ENCODE results near the gene TACR1.
"Not testable (repeated sequence)": the region's sequence is repeated elsewhere in the genome, so short reads cannot be mapped to it uniquely, and the experiment has no call there.

Gene TACR1, protein sequence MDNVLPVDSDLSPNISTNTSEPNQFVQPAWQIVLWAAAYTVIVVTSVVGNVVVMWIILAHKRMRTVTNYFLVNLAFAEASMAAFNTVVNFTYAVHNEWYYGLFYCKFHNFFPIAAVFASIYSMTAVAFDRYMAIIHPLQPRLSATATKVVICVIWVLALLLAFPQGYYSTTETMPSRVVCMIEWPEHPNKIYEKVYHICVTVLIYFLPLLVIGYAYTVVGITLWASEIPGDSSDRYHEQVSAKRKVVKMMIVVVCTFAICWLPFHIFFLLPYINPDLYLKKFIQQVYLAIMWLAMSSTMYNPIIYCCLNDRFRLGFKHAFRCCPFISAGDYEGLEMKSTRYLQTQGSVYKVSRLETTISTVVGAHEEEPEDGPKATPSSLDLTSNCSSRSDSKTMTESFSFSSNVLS

DNA sequence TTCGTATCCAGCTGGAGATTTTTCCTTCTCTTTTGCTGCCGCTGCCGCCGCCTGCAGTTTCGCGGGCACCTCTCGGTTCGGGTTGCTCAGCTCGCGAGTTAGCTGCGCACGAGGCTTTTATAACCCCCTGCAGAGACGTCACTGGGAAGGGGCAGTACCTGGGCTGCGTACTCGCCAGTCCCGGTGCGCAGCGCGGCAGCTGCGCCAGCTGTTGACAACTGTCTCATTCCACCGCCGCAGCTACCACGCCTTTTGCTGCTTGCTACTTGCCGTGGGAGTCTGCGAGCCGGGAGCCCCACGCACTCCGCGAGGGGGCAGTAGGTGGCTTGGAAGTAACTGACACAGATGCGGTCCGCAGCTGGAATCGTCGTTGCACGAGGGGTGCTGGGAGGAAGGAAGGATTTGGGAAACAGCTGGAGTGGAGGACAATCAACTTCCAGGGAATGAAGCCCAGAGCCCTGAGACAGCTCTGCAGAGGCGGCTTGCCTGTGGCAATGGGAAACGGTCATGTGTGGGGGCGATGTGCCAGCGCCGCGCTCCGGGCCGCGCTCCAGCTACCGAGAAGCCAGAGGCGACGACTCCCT is at the start of gene TACR1:
Gene TACR1 (minus strand): TSS at position 93 of the 584 bp plus-strand sequence. CDS start 586 bp downstream, outside the sequence.
- FAIRE-seq (peak; percentile 56), DNase-seq (ENCODE audit: extremely low spot score, insufficient read length, low read depth) (peak; percentile 44)

DNA sequence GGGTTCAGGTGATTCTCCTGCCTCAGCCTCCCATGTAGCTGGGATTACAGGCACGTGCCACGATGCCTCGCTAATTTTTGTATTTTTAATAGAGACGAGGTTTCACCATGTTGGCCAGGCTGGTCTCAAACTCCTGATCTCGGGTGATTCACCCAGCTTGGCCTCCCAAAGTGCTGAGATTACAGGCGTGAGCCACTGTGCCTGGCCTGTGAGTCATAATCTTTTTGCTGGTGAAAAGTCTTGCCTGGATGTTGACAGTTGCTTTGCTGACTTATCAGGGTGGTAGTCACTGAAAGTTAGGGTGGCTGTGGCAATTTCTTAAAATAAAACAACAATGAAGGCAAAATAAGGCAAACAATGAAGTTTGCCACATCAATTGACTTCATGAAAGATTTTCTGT is 49.3 kb upstream of the TACR1 start:
- DNase-seq (ENCODE audit: extremely low spot score, insufficient read length, low read depth); FAIRE-seq: not testable (repeated sequence)

DNA sequence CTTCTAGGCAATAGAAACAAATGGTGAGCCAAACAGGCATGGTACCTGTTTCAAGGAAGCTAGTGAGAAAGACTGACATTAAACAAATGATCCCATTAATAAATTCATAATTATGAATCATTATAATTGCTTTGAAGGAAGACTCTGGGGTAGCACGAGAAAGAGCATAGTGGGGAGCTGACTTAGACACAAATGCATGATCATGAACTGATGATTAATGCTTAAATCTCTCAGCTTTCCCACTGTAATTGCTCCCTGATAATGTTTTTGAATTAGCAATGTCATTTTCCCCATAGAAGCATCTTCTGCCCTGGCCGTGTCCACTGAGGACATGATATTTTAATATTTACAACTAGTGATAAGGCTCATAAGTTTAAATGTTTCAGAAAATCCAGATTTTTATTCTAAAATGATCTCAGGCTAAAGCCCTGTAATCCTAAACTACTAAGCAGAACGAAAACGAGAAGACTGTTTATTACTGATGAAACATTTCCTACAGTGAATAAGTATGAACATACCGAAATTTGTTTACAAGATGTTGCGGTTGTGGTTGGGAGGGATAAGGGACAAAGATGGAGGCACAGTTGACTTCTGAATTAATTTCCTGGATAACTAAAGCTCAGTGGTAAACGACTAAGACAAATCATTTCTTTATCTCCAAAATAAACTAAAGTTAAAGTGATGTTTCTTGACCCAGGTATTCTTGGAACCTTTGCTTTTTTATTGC is 47.3 kb upstream of the TACR1 start:
- FAIRE-seq (no peak), DNase-seq (ENCODE audit: extremely low spot score, insufficient read length, low read depth) (no peak)

DNA sequence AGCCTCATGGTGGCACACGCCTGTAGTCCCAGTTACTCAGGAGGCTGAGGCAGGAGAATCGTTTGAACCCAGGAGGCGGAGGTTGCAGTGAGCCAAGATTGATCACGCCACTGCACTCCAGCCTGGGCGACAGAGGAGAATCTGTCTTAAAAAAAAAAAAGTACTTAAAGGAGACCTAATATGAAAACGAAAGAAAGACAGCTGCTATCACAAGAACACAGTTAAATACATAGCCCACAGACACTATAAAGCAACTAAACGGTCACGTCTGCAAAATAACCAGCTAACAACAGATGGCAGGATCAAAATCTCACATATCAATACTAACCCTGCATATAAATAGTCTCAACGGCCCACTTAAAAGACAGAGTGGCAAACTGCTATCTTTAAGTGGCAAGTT is 43.9 kb upstream of the TACR1 start:
- FAIRE-seq (no peak), DNase-seq (ENCODE audit: extremely low spot score, insufficient read length, low read depth) (no peak)

DNA sequence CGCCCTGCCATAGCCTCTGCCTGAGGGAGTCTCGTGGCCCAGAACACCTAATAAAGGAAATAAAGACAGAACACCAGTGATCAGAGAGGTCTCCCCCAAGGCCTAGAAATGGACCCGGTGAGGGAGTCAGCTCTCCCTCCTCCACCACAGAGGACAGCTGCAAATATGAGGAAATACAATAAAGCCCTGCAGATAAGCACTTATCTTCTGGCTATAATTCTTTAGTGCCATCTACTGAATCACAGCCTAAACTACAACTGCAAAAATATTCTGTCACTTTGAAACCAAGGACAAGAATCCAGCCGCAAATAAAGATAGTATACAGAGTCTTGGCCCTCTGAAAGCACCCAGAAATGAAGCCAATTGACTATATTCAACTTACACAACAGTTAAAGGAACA is 42.4 kb upstream of the TACR1 start:
- FAIRE-seq (peak; percentile 42), DNase-seq (ENCODE audit: extremely low spot score, insufficient read length, low read depth) (no peak)

DNA sequence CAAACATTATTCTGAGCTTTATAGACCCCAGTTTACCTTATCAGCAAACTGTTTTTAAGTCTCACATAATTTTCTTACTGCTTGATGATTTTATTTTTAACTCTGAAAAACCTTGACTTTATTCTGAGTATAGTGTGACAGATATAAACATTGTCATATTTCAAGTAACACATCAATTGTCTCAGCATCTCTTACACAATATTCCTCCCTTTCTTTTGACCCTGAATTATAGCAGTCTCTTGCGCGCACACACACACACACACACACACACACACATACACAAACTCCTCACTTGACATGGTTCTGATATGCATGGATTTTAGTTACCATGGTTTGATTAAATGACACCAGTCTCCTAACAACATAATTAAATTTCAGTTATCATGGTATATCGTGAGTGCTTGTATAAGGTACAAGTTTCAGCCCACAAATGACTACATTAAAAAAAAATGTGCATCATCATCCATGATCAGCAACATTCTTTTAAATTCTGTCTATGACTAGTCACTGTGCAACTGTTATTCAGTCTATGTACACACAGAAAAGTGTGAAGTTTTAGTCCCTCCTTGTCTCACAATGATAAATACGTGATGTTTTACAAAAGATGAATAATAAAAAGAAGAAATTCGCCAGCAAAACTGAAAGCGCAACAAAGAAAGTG is 39.5 kb upstream of the TACR1 start:
- DNase-seq (ENCODE audit: extremely low spot score, insufficient read length, low read depth), result no peak
- no peak for FAIRE-seq

DNA sequence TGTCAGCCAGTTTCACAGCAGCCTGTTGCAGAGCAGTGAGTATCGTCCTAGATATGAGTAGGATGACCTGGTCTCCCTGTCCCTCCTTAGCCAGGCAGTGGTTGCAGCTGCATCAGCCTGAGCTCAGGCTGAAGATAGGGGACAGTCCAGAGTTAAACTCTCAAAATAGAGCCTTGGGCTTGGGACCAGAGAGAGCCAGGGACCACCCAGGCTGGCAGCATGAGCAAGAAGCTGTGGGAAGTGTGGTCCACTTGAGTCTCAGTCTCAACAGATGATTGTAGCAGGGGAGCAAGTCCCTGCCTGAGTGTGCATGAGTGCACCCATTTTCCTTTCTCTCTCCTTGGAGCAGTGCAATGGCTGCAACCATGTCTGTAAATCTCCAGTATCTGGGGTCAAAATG is 38.0 kb upstream of the TACR1 start:
- no peak for FAIRE-seq
- no peak for DNase-seq (ENCODE audit: extremely low spot score, insufficient read length, low read depth)

DNA sequence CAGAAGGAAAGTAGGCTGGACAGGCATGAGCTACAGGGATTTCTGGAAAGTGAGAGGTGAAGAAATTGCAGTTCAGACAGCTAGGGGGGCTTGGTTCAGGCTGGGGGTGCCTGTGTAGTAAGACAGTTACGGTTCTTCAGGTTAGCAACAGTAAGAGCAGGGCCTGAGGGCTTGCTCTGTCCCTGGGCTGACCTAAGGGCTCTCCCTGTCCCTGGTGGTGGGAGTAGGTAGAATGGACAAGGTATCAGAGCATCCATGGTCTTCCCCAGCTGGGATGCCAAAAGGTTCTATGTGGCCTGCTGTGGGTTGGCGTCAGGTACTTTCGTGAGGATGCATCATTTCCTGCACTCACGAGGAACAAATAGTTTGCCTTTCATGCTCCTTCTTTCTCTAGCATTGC is 34.6 kb upstream of the TACR1 start:
- DNase-seq (ENCODE audit: extremely low spot score, insufficient read length, low read depth) (no peak), FAIRE-seq (no peak)

DNA sequence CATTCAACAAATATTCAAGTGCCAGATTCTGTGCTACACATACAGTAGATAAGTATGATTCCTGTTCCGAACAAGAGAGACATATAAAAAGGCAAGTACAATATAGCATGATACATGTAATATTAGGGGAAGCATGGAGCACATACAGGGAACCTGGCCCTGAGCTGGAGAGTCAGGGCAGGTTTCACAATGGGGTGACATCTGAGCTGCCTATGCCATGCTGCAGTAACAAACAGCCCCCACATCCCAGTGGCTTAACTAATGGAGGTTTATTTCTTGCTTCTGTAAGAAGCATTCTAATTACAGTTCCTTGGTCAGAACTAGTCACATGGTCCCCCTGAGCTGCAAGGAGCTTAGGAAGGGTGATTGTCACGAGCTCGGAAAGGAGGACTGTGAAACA is 27.3 kb upstream of the TACR1 start:
- FAIRE-seq, result no peak
- no peak for DNase-seq (ENCODE audit: extremely low spot score, insufficient read length, low read depth)

DNA sequence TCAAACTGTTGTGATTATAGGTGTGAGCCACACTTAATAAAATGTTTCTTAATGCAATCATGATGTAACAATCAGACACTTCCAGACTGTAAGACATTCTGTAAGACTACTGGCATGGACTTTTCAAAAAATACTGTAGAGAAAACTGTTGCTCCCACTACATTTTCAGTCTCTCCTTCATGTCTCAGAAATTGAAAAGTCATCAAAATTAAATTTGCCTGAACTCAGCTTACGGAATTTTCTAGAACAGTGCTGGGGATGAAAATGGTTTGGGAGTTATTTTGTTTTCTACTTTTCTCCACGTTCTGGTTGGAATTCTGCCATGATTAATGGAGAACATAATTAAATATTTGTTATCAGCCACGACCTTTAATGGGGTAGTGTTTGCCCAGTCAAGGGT is 26.8 kb upstream of the TACR1 start:
- FAIRE-seq (no peak), DNase-seq (ENCODE audit: extremely low spot score, insufficient read length, low read depth) (no peak)

DNA sequence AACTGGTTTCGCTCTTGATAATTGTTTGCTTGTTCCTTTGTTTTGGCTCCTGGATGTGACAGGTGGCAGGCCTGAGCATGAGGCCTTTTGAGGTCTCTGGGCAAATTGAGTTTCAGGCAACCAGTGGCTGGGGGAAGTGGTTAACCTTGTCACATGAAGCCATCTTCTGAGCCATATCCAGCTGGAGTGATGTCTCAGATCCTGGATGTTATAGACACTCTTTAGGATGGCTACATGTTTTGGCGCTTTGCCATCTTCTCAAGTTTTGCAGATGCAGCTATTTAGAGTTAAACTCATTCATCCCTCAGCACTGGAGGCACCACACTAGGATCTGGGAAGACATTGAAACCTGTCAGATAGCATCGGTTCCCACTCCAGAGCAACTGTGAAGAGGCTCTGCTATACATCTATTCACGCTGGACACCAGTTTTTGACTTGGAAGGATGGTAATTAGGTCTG is 25.3 kb upstream of the TACR1 start:
- FAIRE-seq (no peak), DNase-seq (ENCODE audit: extremely low spot score, insufficient read length, low read depth) (no peak)

DNA sequence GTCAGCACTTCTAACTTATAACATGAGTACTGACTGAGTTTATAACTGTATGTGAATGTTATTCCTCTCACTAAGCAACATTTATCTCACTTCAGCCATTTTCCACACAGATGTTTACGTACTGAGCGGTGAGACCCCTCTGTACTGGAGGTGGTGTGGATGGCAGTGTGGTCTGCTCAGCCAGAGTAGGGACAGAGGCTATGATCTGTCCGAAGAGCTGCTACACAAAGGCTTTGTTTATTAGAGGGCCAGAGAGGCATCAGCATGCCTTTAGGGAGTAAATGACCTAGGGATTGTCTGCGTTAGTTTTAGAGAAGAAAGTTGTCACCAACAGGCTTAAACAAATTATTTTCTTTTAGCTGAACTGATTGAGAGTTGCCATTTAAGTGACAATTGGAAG is 23.2 kb upstream of the TACR1 start:
- DNase-seq (ENCODE audit: extremely low spot score, insufficient read length, low read depth) (no peak), FAIRE-seq (no peak)

DNA sequence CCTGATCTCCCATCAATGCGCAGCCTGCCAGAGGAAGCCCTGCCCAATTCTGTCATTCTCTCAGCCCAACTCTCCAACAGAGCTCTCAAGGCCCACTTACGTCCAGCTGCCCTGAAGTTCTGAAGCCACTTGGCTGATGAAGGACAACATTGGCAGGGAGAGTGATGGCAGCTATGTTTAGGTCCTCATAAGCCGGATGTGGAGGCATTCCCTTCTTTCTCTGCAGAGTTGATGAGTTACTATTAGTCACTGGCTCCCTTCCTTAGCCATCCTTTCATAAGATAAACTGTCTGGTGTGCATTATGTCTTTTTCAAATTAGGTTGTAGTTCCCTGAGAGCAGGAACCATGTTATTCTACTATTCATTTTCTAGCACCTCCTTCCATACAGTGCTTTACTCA is 22.5 kb upstream of the TACR1 start:
- no peak for DNase-seq (ENCODE audit: extremely low spot score, insufficient read length, low read depth)

DNA sequence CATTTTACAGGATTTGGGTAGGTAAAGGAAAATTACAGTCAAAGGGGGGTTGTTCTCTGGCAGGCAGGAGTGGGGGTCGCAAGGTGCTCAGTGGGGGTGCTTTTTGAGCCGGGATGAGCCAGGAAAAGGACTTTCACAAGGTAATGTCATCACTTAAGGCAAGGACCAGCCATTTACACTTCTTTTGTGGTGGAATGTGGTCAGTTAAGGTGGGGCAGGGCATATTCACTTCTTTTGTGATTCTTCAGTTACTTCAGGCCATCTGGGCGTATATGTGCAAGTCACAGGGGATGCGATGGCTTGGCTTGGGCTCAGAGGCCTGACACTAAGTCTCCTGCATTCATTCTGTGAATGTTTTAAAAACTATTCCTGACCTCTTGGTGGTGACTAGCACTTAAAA is 19.9 kb upstream of the TACR1 start:
- not testable (repeated sequence) for FAIRE-seq; DNase-seq (ENCODE audit: extremely low spot score, insufficient read length, low read depth)

More for the DNA sequence above, 22.5 kb upstream of the TACR1 start:
- no peak for FAIRE-seq

DNA sequence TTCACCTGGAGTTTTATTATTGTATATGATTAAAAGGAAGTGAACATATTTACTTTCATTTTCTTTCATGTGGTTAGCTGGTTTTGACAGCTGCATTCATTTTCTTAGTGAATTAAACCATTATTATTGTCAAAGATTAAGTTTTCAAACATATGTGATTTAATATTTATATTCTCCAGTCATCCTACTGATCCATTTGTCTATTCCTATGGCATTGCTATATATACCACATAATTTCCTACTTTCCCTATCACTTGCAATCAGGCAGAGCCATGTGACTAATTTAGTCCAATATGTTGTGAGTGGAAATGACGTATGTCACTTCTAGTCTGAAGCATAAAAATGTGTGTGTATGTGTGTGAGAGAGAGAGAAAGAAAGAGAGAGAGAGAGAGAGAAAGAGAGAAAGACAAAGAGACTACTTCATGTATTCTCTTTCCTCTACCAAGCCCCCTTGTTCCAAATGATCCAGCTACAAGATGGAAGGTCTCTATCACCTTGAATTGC is 12.0 kb upstream of the TACR1 start:
- FAIRE-seq (no peak), DNase-seq (ENCODE audit: extremely low spot score, insufficient read length, low read depth) (no peak)

DNA sequence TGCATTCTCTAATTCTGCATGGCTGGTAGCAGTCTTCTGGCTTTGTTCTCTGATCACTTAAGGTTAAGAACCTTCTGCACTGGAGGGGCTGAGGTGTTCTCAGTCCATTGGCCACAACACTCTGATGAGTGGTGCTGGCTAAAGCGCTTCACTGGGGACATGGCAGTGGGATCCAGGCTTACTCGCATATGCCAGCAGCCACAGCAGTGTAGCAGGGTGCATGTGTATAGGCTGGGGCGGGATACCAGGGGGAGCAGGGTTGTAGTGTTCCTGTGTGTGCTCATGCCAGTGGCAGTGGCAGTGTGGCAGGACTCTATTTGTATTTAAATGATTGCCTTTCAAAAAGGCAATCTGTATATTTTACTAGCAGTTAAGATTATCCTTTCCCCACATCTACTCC is 11.1 kb upstream of the TACR1 start:
- FAIRE-seq (no peak), DNase-seq (ENCODE audit: extremely low spot score, insufficient read length, low read depth) (no peak)

DNA sequence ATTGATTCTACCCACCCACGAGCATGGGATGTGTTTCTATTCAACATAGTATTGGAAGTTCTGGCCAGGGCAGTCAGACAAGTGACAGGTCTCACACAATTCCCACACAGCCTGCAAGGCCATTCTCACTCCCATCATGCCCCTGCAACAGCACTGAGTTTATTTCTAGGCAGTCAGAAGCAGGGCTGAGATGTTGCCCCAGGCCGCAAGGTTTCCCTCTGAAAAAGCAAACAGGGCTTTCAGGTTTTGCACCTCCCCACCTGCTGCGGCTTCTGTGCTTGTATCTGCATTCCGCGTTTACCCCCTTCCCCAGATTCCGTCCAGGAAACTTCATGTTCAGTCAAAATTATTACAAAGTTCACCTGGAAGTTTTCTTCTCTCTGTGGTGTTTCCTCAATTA is 9.4 kb upstream of the TACR1 start:
- no peak for DNase-seq (ENCODE audit: extremely low spot score, insufficient read length, low read depth)
- FAIRE-seq, result no peak

DNA sequence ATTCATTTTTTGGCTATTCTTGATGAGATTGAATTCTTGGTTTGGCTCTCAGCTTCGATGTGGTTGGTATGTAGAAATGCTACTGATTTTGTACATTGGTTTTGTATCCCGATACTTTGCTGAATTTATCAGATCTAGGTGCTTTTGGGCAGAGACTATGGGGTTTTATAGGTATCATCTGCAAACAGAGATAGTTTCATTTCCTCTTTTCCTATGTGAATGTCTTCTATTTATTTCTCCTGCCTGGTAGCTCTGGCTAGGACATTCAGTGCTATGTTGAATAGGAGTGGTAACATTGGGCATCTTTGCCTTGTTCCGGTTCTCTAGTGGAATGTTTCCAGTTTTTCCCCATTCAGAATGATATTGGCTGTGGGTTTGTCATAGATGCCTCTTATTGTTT is 5.5 kb upstream of the TACR1 start:
- FAIRE-seq, result no peak
- no peak for DNase-seq (ENCODE audit: extremely low spot score, insufficient read length, low read depth)

DNA sequence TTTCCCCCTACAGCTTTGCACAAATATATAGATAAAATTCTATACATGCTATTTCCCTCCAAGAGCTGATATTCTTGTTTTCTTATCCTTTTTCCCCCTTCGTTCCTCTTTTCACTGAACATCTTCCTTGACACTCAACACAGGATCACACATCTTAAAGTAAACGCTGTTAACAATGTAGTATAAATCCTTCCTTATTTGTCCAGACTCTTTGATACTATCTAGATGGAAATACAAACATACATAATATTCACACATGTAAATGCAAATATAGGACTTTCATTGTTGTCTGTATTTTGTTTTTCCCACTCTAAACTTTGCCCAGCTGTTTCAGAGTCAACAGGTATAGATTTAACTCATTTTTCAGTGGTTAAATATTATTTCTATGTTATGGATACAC is 3.0 kb upstream of the TACR1 start:
- FAIRE-seq, result no peak
- DNase-seq (ENCODE audit: extremely low spot score, insufficient read length, low read depth), result no peak
